Measurements from ENCODE around the gene ABHD12B.
"Not testable (repeated sequence)": the region's sequence is repeated elsewhere in the genome, so short reads cannot be mapped to it uniquely, and the experiment has no call there.

ABHD12B gene

DNA sequence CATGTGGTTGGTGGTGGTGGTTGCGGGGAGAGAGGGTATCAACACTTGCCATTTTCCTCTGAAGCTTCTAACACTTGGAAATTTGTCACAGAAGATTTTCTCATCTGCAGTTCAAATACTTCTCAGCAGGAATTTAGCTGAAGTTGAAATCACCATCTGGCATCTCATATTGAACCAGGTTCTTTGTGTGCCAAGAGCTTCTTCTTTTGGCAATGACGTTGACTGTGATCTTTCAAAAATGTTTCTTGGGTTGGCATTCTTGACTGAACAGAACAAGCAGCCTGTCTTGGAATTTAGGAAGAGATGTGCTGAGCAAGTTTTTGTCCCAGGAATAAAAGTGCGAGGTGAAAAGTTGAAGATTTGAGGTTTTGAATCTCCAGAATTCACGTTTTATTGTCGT is 32.2 kb upstream of the ABHD12B start:
- DNase-seq: no peak

DNA sequence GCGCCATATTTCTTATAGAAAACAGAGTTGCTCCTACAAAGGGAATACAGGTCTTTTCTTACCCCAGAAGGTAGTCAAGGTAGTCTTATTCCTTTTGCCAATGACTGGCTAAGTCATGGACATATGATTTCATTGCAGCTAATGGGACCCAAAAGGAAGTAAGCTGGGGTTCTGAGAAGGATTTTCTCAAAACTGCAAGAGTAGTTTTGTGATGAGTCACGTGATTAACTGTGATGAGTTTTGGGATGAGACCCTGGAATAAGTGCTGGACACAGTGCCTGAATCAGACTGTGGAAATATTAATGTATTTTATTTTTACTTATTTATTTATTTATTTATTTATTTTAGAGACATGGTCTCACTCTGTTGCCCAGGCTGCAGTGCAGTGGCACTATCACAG is 27.5 kb upstream of the ABHD12B start:
- DNase-seq: no peak

DNA sequence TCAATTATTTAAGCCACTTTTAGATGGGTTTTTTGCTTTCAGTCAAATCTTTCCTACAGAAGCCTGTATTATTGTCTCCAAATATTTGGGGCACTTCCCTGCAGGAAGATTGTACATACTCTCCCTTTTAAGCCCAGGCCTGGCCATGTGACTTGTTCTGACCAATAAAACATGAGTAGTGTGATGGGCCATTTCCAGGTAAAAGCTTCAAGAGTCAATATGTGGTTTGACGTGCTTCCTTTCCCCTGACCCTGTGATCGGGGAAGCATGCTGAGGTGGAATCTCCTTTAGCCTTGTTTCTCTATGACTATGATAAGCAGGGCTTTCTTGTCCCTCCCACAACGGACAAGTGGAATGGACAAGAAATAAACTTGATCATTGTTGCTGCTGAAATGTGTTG is 26.7 kb upstream of the ABHD12B start:
- no peak for DNase-seq

DNA sequence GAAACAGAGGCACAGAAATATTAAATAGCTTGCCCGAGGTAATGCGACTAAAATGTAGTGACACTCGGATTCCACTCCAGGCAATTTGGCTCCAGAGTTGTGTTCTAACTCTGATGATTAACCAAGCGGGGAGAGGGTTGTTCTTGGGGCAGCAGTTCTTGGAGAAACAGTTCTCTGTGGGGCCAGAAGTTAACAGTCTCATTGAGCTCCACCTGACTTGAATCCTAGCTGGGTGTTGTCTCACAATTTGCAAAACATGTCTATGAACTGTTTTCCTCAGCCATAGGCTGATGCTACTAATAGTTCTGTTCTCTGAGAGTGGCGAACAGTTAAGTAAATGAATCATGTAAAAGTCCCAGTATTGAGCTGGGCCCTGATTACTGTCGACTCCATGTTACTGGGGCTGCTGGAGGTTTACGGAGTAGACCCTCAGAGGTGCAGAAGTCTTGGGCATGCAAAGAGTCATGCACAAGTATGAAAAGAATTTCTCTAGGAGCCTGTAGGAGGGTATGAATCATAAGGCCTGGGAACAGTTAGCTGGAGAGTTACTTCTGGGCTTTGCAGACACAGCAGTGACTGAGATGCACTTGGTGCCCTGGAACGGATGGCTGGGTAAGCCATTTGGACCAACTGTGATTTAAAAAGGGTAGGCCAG is 25.5 kb upstream of the ABHD12B start:
- DNase-seq: no peak

DNA sequence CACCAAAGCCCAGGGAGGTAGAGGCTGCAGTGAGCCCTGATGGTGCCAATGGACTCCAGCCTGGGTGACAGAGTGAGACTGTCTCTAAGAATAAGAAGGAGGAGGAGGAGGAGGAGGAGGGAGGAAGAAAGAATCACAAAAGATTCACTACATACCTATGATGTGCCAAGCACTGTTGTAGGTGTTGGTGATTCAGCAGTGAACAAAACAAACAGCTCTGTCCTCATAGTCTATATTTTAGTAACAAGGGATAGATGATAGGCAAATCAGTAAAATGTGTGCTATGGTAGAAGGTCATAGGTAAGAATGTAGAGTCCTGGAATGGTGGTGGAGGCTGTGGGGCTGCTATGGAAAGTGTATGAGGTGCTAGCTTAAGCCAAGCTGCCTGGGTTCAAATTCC is 18.0 kb upstream of the ABHD12B start:
- DNase-seq: no peak

DNA sequence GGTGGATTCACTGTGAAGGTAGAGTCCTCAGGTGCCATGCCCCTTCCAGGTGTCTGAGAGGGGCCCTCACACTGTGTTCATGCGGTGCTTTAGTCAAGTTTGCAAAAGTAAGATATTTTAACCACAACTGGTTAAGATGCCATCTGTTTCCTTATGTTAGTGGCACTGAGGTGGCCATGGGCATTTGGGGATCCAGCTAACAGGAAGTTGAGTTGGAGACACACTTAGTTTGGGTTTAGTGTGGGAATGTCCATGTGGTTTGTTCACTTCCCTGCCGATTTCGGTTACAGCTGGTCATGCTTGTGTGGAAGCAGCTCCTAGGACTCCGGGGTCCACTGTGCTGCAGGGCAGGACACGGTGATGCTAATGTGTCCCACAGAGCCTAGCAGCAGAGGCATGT is 17.3 kb upstream of the ABHD12B start:
- no peak for DNase-seq

DNA sequence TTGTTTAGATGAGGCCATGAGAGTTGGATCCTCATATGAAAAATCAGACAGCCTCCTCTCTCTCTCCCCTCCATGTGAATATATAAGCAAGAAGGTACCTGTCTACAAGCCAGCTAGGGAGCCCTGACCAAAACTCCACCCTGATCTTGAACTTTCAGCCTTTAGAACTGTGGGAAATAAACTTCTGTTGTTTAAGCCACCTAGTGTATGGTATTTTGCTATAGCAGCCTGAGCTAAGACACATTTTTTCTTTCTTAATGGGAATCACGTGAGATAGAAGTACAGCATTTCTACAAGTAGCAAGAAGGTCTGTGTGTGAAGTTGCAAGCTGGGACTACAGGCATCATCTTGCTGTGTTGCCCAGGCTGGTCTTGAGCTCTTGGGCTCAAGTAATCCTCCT is 16.3 kb upstream of the ABHD12B start:
- DNase-seq: no peak

DNA sequence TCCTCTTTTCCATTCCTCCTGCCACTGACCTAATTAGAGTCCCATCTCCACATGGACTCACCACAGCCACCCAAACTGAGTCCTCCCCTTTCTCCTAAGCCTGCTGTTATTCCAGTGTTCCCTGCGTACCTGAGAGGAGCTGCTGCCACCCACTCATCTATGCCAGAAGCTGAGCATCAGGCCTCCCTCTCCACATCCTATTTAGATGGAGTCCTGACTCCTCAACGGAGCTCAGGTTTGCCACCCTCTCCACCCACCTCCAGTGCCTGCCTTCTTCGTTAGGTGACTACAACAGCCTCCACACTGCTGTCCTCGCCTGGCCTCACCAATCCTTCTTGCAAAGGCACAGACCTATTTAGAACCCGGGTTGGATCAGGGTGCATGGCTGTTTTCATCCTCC is 15.2 kb upstream of the ABHD12B start:
- DNase-seq: no peak

DNA sequence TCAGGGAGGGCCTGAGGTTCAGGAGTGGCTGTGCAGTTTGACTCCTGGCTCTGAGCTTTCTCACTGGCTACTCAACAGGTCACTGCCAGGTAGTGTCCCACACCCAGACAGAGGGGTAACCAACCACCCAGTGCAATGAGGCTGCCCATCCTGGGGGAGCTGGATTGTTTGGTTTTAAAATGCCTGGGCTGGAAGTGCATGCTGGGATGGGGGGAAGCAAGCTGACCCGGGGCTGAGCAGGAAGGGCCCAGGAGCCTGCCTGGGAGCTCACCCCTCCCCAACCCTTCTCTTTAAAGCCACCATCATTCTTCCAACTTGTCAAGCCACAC is 12.6 kb upstream of the ABHD12B start:
- DNase-seq: no peak

DNA sequence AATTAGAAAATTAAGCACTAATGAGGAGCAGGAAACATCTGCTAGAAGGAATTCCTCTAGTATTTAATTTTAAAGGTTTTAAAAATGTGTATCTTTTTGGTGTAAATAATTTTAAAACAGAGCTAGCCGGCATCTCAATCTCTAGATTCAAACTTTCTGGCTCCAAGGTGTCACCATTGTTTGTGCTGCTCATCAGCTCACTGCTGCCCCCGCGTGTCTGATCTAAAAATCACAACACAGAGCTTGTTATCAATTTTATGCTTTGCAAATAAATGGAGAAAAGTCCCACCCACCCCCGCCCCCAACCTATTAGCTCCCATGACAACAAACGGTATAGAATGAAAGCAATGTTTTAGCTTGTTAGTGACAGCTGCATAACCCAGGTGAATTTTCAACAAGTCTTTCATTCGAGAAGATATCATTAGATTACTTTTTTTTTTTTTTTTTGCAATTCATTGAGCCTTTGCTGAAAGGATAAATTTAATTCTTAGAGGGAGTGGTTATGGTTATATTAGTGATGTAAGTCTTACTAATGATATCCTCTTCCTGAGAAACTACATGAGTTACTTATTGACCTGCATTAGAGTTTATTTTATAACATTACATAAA is 11.3 kb upstream of the ABHD12B start:
- no peak for DNase-seq

DNA sequence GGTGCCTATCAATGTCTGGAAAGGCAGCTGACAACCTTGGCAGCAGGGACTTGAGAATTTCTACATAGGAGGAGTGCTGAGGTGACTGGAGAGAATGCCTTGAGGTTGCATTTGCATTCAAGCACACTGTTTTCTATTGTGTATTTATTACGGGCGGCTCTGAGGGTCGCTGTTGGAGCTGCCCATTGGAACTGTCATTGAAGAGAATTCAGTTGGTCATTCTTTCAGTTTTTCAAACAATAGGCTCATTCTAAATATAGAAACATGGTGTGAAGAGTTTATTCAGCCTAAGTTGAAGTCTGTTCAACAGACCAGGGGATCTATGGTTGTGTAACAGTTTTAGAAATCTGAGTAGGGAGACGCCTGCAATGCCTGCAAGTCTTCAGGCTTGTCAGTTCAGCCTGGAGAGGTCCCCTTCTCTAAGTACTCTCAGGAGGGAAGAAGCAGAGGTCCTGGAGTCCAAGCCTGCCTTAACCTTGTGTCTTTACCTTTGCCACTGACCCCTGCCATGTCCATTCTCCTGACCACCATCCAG is 9.8 kb upstream of the ABHD12B start:
- no peak for DNase-seq

DNA sequence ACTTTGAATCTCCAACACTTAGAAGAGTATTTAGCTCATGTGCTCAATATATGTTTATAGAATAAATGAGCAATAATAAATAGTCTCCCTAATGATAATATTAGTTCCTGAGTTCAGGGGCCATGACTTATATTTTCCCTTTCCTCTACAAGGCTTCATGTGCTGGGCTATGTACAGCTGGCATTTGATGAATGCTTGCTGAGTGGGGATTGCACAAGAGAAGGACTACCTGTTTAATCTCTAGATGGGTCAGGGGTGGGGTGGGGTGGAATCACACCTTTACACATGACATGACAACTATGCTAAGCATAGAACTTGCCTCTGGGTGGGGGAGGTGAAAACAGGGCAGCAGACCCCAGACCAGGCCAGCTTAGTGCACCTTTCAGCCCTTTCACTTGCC is 7.6 kb upstream of the ABHD12B start:
- no peak for DNase-seq

DNA sequence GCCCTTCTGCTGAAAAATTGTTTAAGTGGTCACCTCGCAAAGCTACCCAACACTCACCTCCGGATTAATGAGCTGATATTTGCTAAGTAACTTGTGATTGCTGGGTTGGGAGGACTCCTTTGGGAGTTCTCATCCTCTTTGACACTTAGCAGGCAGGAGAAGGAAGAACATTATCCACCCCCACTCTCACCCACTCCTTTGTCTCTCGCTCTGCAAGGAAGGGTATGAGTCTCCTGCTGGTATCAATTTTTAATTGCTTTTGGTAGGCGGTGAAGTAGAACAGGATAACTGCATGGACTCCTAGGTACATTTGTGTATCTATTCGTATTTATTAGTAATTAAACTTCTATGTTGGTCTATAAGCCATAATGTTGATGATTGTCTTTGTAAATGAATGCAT is 6.9 kb upstream of the ABHD12B start:
- no peak for DNase-seq

DNA sequence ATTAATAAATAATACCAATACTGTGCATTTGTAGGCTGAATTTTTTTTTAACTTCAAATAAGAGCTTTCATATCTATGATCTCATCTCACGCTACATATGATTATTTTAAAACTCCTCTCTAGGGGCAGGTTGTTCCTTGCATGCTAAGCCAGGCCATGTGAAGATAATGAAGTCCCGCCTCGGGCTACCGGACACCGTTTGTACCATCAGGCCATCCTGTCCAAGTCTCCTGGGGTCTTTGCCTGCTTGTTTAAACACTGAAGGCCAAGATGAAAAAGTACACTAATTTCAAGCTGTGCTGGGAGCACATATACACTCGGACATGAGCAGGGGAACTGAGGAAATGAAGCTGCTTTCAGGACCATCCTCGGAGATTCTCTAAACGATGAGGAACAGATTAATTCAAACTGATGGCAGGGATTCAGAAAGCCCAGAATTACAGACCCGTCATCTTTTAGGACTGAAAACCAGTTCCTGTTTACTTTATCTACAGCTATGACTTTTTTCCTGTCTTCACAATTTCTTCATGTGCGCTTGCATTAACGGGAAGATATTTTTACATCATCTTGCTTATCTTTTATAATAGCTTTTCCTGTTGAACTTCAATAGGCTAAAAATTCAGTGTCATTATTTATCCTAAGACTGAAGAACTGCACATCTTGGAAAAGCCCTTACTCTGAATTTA is 6.3 kb upstream of the ABHD12B start:
- no peak for DNase-seq

DNA sequence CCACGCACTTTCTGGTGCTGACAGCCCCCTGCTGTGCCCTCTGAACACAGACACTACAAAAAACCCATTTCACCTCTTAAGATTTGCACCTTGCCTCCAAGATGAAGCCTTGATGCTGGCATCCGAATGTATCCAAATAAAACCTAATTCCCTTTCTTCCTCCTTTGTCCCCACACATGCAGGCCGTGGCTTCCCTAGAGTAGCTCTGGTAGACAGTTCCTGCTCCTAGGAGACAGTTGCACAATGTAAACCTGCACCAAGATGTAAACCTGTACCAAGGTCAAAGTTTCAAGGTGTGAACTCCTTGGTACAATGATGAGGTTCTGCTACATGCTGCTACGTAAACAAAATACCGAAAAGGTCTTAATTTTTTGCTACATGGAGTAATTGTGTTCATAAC is 625 bp upstream of the ABHD12B start:
- DNase-seq: no peak

DNA sequence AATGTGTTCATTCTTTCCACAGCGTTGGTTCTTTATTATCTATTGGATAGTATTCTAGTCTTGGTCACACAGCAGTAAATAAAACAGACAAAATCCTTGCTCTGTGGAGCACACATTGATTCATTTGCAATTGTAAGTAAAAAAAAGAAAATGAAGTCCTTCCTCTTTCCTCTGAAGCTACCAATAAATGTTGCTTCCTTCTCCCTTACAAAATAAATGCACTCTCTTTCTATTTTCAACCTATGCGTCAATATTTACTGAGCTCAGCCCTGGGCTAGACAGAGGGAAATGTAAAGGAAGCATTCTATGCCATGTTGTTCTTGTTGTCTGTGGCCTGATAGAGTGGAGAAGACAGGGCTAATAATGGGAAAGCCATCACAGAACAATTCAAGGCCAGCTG is 2.9 kb downstream of the ABHD12B start:
- DNase-seq: no peak

DNA sequence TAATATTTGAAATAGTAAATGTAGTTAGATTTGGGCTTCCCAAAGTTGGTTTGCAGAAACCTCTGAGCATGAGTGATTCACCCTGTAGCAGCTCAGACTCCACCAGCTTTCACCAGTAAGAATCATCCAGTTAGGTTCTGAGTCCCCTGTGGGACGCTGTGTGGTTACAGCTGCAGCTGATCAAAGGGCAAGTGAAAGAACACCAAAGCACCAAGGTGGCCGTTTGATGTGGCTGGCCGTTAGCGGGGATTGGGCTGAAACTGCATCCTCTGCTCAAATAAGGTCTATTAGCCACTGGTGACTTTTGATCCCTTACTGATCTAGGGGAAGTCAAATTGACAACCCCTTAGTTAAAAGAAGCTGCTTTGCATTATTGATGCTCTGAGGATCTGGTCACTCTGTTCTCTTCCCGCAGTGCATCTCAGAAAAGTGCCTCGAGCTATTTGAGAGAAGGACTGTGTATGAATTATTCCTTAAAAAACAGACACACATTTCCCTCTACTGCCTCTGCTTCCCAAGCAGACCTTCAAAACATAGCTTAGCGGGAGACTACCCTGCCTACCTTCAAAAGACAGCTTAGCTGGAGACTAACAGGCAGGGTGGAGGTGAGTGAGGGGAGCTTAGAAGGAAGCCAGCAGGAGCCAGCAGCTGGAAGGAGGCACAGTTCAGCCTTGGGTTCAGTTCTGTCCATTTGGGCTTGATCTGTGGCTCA is 3.7 kb downstream of the ABHD12B start:
- DNase-seq: no peak

DNA sequence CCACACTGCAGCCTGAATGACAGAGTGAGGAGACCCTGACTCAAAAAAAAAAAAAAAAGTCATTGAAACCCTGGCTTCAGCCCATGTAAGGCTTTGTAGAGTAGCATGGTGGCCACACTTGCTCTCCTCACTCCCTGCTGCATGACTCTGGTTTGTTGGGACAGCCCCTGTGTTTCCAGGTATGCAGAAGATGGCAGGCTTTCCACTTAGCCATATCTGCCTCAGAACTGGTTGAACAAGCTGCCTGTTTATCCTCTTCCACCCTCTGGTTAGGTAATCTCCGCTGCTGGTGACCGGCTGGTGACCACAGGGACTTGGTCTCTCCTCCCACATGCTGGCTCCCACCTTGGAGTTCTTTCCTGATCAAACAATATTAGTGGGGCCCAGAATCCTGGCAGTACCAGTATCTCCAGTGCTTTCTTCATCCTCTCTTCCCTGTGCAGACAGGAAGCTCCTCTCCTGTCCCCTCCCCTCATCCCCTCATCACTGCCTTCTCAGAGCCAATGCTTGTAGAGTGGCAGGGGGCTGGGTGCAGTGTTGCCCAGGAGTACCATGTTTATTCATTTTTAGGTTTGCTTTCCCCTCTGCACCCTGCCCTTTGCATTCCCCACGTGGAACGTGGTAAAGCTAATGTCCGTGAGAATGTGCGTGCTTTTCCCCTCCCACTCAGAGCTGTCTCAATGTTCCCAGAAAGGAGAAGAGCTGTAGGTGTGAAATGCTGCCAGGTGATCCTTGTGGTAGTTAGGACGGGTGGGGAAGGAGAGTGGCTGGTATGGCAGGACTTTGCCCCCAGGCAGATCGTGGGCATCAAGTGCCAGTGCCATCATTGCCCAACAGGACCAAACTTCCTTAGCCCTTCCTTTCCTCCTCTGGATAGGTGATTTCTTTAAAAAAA is 11.3 kb downstream of the ABHD12B start:
- DNase-seq: no peak

DNA sequence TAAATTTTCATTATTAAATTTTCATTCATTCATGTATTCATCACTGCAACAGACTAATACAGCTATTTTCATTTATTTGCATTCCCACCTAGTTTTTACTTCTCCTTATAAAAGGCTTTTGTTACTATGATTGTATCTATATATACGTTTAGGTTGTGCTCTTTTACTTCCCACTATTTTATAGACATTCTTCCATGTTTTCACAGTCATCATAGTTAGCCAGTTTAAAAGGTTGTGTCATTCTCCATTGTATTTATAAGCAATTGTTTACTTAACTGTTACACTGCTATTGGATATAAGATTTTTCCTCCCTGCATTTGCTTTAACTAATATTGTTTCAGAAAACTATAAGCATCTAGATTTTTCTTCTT is 12.0 kb downstream of the ABHD12B start:
- DNase-seq: no peak

DNA sequence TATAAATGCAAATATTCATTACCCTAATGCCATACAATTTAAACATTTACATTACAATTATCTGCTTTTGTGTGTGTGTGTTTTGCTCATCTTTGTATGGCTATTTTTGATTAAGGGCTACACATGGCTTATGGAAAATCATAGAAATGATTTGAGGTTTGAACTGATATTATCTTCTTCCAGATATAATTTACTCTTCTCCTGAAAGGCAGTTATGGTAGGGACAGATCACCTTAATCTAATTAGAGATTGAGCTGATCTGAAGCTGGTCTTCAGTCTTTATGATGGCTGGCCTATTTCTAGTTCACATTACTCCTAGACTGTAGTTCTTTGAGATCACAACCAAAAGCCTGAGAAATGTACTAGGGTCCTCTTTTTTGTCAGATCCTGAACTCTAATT is 15.6 kb downstream of the ABHD12B start:
- DNase-seq: no peak

DNA sequence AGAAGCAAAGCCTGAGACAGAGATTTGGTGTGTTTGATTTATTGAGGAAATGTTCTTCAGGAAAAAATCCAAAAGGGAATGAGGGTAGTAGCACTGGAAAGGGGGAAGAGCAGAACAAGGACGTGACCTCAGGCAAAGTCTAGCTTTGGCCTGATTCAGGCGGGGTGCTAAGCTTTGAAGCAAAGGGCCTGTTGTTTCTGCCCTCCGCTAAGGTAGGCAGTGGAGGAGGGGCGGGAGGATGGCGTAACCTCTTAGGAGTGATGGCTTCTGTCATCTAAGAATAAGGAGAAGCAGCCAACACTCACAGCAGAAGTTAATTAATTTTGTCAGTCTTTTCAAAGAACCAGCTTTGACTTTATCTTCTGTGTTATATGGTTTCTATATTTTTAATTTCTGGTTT is 20.4 kb downstream of the ABHD12B start:
- DNase-seq: no peak

DNA sequence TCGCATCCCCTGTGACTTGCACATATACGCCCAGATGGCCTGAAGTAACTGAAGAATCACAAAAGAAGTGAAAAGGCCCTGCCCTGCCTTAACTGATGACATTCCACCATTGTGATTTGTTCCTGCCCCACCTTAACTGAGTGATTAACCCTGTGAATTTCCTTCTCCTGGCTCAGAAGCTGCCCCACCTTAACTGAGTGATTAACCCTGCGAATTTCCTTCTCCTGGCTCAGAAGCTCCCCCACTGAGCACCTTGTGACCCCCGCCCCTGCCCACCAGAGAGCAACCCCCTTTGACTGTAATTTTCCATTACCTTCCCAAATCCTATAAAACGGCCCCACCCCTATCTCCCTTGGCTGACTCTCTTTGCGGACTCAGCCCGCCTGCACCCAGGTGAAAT is 24.6 kb downstream of the ABHD12B start:
- DNase-seq: not testable (repeated sequence)

DNA sequence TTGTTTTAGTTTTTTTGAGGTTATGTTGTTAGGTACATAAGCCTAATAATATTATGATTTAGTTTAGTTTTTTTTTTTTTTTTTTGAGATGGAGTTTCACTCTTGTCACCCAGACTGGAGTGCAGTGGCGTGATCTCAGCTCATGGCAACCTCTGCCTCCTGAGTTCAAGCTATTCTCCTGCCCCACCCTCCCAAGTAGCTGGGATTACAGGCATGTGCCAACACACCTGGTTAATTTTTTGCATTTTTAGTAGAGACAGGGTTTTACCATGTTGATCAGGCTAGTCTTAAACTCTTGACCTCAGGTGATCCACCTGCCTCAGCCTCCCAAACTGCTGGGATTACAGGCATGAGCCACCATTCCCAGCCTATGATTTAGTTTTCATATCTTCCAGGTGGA is 25.2 kb downstream of the ABHD12B start:
- DNase-seq: not testable (repeated sequence)
